Bronchial smooth muscle cell (primary cell): Measurements from ENCODE around the gene GATA3. TPM values are rescaled to one million over a fixed set of nuclear protein-coding genes. Genes with fewer than 3 reads are reported as not detected.

Experiments used
- total RNA-seq: library from RNA; depleted of rRNA; stranded (reverse); fragments of >200 nt; gene quantifications from 2 replicates; pipeline ENCODE4 v1.2.1, GENCODE V29; 2014

Gene GATA3
- total RNA-seq, result not detected in 2 replicates

DNA sequence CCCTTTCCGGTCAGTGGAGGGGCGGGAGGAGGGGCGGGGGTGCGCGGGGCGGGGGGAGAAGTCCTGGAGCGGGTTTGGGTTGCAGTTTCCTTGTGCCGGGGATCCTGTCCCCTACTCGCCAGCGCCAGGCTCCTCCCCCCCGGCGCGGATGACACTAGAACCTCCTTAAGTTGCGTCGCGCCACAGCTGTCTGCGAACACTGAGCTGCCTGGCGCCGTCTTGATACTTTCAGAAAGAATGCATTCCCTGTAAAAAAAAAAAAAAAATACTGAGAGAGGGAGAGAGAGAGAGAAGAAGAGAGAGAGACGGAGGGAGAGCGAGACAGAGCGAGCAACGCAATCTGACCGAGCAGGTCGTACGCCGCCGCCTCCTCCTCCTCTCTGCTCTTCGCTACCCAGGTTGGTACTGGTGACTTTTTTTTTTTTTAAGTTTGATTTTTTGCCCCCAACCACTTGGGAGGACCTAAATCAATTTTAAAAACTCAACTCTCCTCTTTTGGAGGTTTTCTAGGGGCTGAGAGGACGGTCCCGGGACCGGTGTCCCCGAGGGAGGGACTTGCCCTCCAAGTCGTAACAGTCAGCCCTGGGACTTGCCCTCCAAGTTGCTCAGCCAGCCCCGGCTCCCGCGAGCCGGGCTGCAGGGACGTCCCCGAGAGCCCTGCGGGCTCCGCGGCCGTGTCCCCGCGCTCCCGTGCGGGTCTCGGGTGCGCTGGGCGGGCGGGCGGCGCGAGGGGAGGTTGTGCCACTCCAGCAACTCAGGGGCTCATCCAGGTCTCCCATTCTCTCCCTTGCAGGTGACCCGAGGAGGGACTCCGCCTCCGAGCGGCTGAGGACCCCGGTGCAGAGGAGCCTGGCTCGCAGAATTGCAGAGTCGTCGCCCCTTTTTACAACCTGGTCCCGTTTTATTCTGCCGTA lies at the start of gene GATA3:
GATA3 (plus strand) TSS at position 195 of the 914 bp plus-strand sequence. CDS start 968 bp downstream, outside the sequence.

Other genes starting within 250 kb of the GATA3 start
- 0.94 and 1.1 TPM in 2 replicates for gene TAF3, start 236.2 kb upstream of the GATA3 start, total RNA-seq